NT2/D1 (cell line): ENCODE measurements around the gene USP6.

Experiments used
- DNase-seq: peaks from one replicate; pipeline ENCODE4 v3.0.0-alpha.2; 2011; ENCODE audit warnings: low read depth, low spot score
- H3K27me3 ChIP-seq: 2 replicates; pipeline ENCODE4 v1.6.0; 2011; ENCODE audit warnings: mild to moderate bottlenecking; ENCODE audit not compliant: insufficient read length, insufficient read depth
- H3K36me3 ChIP-seq: 2 replicates; pipeline ENCODE4 v1.6.1; 2011; ENCODE audit warnings: mild to moderate bottlenecking, low read length, mixed read lengths; ENCODE audit not compliant: insufficient read depth, insufficient read length
- H3K4me1 ChIP-seq: 2 replicates; pipeline ENCODE4 v1.5.1; 2011; ENCODE audit not compliant: insufficient read depth, insufficient read length
- H3K4me3 ChIP-seq: 2 replicates; pipeline ENCODE4 v1.5.1; 2011; ENCODE audit warnings: low read depth; ENCODE audit not compliant: insufficient read length
- H3K9ac ChIP-seq: 2 replicates; pipeline ENCODE4 v1.6.0; 2011; ENCODE audit warnings: low read depth; ENCODE audit not compliant: insufficient read length
- H3K9me3 ChIP-seq: 2 replicates; pipeline ENCODE4 v1.5.1; 2011; ENCODE audit warnings: mild to moderate bottlenecking, low read length; ENCODE audit not compliant: insufficient read depth
- SUZ12 ChIP-seq: IDR thresholded peaks from 2 replicates; pipeline ENCODE4 v1.6.1; 2011; ENCODE audit not compliant: insufficient read length, insufficient read depth; ENCODE audit errors: extremely low read depth
- YY1 ChIP-seq: IDR thresholded peaks from 2 replicates; pipeline ENCODE4 v1.6.1; 2011; ENCODE audit not compliant: insufficient read length, insufficient read depth
- ZNF274 ChIP-seq: IDR thresholded peaks from 2 replicates; pipeline ENCODE4 v1.6.1; 2011; ENCODE audit warnings: mild to moderate bottlenecking, low read depth, low read length

Gene USP6

GRCh38 chr17:5184288-5184687, 68.5 kb downstream of the USP6 start:
- Histone ChIP-seq H3K9ac (no peak overlapping the region), H3K36me3 (peaks cover 69% of the 10 kb centered on the region), H3K4me1 (no peaks in the 10 kb centered on the region), H3K27me3 (no peaks in the 10 kb centered on the region), H3K4me3 (no peak overlapping the region), H3K9me3 (peaks cover 100% of the 10 kb centered on the region)
- TF ChIP-seq SUZ12 (no peak), ZNF274 (no peak), YY1 (no peak)
- no peak for DNase-seq

- no peak for TF ChIP-seq ZNF274
- peak; percentile 48 for TF ChIP-seq YY1
Observed at GRCh38 chr17:5191541-5192417, 75.9 kb downstream of the USP6 start, which contains the start of gene ZNF594. TSS of gene ZNF594 (minus strand) at chr17:5191868. CDS start at chr17:5184256, 7,612 bp downstream.

GRCh38 chr17:5194346-5194745, 78.5 kb downstream of the USP6 start:
- H3K9ac ChIP-seq = no peak overlapping the region
- no peak overlapping the region for H3K4me3 ChIP-seq
- no peak for TF ChIP-seq YY1
- no peak for TF ChIP-seq ZNF274
- no peak for TF ChIP-seq SUZ12
- H3K9me3 ChIP-seq = peaks cover 17% of the 10 kb centered on the region
- no peaks in the 10 kb centered on the region for H3K4me1 ChIP-seq
- H3K27me3 ChIP-seq = no peaks in the 10 kb centered on the region
- H3K36me3 ChIP-seq = peaks cover 20% of the 10 kb centered on the region
- DNase-seq = no peak

More at GRCh38 chr17:5191541-5192417, 75.9 kb downstream of the USP6 start, which contains the start of gene ZNF594:
- peak; percentile 92 for DNase-seq
- H3K4me1 ChIP-seq = no peaks in the 10 kb centered on the region
- peak within 1 kb of the TSS; percentile 90 for H3K4me3 ChIP-seq
- H3K36me3 ChIP-seq = peaks cover 37% of the 10 kb centered on the region
- H3K27me3 ChIP-seq = no peaks in the 10 kb centered on the region
- peak within 1 kb of the TSS; percentile 94 for H3K9ac ChIP-seq
- peaks cover 42% of the 10 kb centered on the region for H3K9me3 ChIP-seq

- no peak for DNase-seq
- Histone ChIP-seq H3K4me3 (no peak overlapping the region), H3K36me3 (peaks cover 7% of the 10 kb centered on the region), H3K27me3 (no peaks in the 10 kb centered on the region), H3K9me3 (no peaks in the 10 kb centered on the region), H3K9ac (no peak overlapping the region), H3K4me1 (peaks cover 1% of the 10 kb centered on the region)
- TF ChIP-seq ZNF274 (no peak), YY1 (no peak), SUZ12 (no peak)
Observed at GRCh38 chr17:5198472-5198871, 82.6 kb downstream of the USP6 start.

- DNase-seq = no peak
- Histone ChIP-seq H3K27me3 (no peaks in the 10 kb centered on the region), H3K36me3 (peaks cover 7% of the 10 kb centered on the region), H3K9me3 (no peaks in the 10 kb centered on the region), H3K4me3 (no peak overlapping the region), H3K4me1 (peaks cover 1% of the 10 kb centered on the region), H3K9ac (no peak overlapping the region)
- TF ChIP-seq SUZ12 = no peak
- no peak for TF ChIP-seq YY1
- TF ChIP-seq ZNF274 = no peak
Observed at GRCh38 chr17:5200360-5200759, 84.5 kb downstream of the USP6 start.

GRCh38 chr17:5201011-5201410, 85.2 kb downstream of the USP6 start:
- peaks cover 1% of the 10 kb centered on the region for H3K4me1 ChIP-seq

GRCh38 chr17:5203178-5203907, 87.5 kb downstream of the USP6 start:
- Histone ChIP-seq H3K9ac (no peak overlapping the region), H3K4me1 (peaks cover 1% of the 10 kb centered on the region), H3K27me3 (no peaks in the 10 kb centered on the region), H3K36me3 (no peaks in the 10 kb centered on the region), H3K4me3 (no peak overlapping the region), H3K9me3 (no peaks in the 10 kb centered on the region)
- TF ChIP-seq ZNF274 (no peak), SUZ12 (no peak), YY1 (no peak)
- DNase-seq = no peak

More at GRCh38 chr17:5201011-5201410, 85.2 kb downstream of the USP6 start:
- Histone ChIP-seq H3K4me3 (no peak overlapping the region), H3K9ac (no peak overlapping the region), H3K27me3 (no peaks in the 10 kb centered on the region), H3K36me3 (peaks cover 4% of the 10 kb centered on the region), H3K9me3 (no peaks in the 10 kb centered on the region)
- DNase-seq = no peak
- TF ChIP-seq ZNF274 = no peak
- TF ChIP-seq SUZ12 = no peak
- TF ChIP-seq YY1 = no peak
